ENCODE measurements around the gene DGKG. TPM values are rescaled to one million over a fixed set of nuclear protein-coding genes. Genes with fewer than 3 reads are reported as not detected.

DGKG gene
- total RNA-seq, 4 donors from 2014 or later = 1.3 to 5.7 (median 2.3) TPM

GRCh38 chr3:186286114-186286513, 75.9 kb downstream of the DGKG start:
- Histone ChIP-seq H3K27me3 (no peaks in the 10 kb centered on the region), H3K36me3 (no peaks in the 10 kb centered on the region), H3K9me3 (no peaks in the 10 kb centered on the region), H3K4me3 (no peak overlapping the region), H3K4me1 (peaks cover 0 to 12% (median 4%) of the 10 kb centered on the region in 4 donors), H3K27ac (no peak overlapping the region)
- no peak for DNase-seq (ENCODE audit: low spot score in 2 of 2)
- 75 to 89% methylated on average over 5 of the region's 5 CpGs for WGBS, 2 donors
- no peak for TF ChIP-seq POLR2A (IDR thresholded peaks at IDR 0.05)

- TF ChIP-seq CTCF (IDR thresholded peaks at IDR 0.05) (no peak), POLR2A (IDR thresholded peaks at IDR 0.05) (no peak), EP300 (IDR thresholded peaks at IDR 0.05) (no peak)
- Histone ChIP-seq H3K27me3 (no peaks in the 10 kb centered on the region), H3K4me1 (peaks cover 0 to 12% (median 4%) of the 10 kb centered on the region in 4 donors), H3K9me3 (no peaks in the 10 kb centered on the region), H3K27ac (no peak overlapping the region), H3K4me3 (no peak overlapping the region), H3K36me3 (no peaks in the 10 kb centered on the region)
- 89 to 94% methylated on average over 6 of the region's 6 CpGs for WGBS, 2 donors
- DNase-seq (ENCODE audit: low spot score in 2 of 2) = no peak
These were observed 77.4 kb downstream of the DGKG start for GRCh38 chr3:186284661-186285060.

- Histone ChIP-seq H3K27ac (no peak overlapping the region), H3K4me1 (peaks cover 0 to 12% (median 4%) of the 10 kb centered on the region in 4 donors), H3K27me3 (no peaks in the 10 kb centered on the region), H3K4me3 (no peak overlapping the region), H3K36me3 (no peaks in the 10 kb centered on the region), H3K9me3 (no peaks in the 10 kb centered on the region)
- 95% methylated on average over 8 of the region's 8 CpGs for WGBS, 2 donors
- TF ChIP-seq EP300 (IDR thresholded peaks at IDR 0.05) (no peak), CTCF (IDR thresholded peaks at IDR 0.05) (no peak), POLR2A (IDR thresholded peaks at IDR 0.05) (no peak)
- no peak for DNase-seq (ENCODE audit: low spot score in 2 of 2)
These were observed 77.7 kb downstream of the DGKG start for GRCh38 chr3:186284349-186284652.

GRCh38 chr3:186283651-186284348, 78.2 kb downstream of the DGKG start:
- Histone ChIP-seq H3K4me3 (no peak overlapping the region), H3K27ac (no peak overlapping the region), H3K9me3 (no peaks in the 10 kb centered on the region), H3K4me1 (peaks cover 0 to 12% (median 4%) of the 10 kb centered on the region in 4 donors), H3K27me3 (no peaks in the 10 kb centered on the region), H3K36me3 (no peaks in the 10 kb centered on the region)
- DNase-seq (ENCODE audit: low spot score in 2 of 2) = no peak
- WGBS, 2 donors = 77 to 83% methylated on average over 6 of the region's 6 CpGs
- TF ChIP-seq EP300 (IDR thresholded peaks at IDR 0.05) (no peak), CTCF (IDR thresholded peaks at IDR 0.05) (no peak), POLR2A (IDR thresholded peaks at IDR 0.05) (no peak)

GRCh38 chr3:186283096-186283495, 78.9 kb downstream of the DGKG start:
- no peaks in the 10 kb centered on the region for H3K27me3 ChIP-seq
- TF ChIP-seq EP300 (IDR thresholded peaks at IDR 0.05) = no peak
- TF ChIP-seq CTCF (IDR thresholded peaks at IDR 0.05) = no peak
- no peak for TF ChIP-seq POLR2A (IDR thresholded peaks at IDR 0.05)
- no peaks in the 10 kb centered on the region for H3K36me3 ChIP-seq
- no peak overlapping the region for H3K27ac ChIP-seq
- H3K4me3 ChIP-seq = no peak overlapping the region
- DNase-seq (ENCODE audit: low spot score in 2 of 2) = no peak
- 83 to 89% methylated on average over 8 of the region's 8 CpGs for WGBS, 2 donors
- H3K4me1 ChIP-seq = peaks cover 0 to 6% (median under 1%) of the 10 kb centered on the region in 4 donors
- no peaks in the 10 kb centered on the region for H3K9me3 ChIP-seq

Measured in tibial nerve (tissue), 4 donors.